IgD-negative memory B cell (primary cell): ENCODE measurements around the gene CYP3A4. TPM values are rescaled to one million over a fixed set of nuclear protein-coding genes. Genes with fewer than 3 reads are reported as not detected.
"Not testable (repeated sequence)": the region's sequence is repeated elsewhere in the genome, so short reads cannot be mapped to it uniquely, and the experiment has no call there.

Experiments
- H3K27ac Mint-ChIP-seq, 3 donors: one replicate each; pipeline ENCODE4 v1.8.0; 2020 to 2022; ENCODE audit warnings: mild to moderate bottlenecking in 3 of 3, mixed read lengths in 3 of 3, moderate library complexity in 1 of 3
- H3K27me3 Mint-ChIP-seq: one replicate; pipeline ENCODE4 v1.8.0; 2021; ENCODE audit warnings: mixed read lengths
- H3K36me3 Mint-ChIP-seq: one replicate; pipeline ENCODE4 v1.8.0; 2020; ENCODE audit warnings: mild to moderate bottlenecking, mixed read lengths
- H3K4me1 Mint-ChIP-seq, 3 donors: one replicate each; pipeline ENCODE4 v1.8.0; 2020 to 2022; ENCODE audit warnings: mixed read lengths in 3 of 3, mild to moderate bottlenecking in 1 of 3
- H3K4me3 Mint-ChIP-seq, 4 donors: one replicate each; pipeline ENCODE4 v1.8.0; 2020 to 2022; ENCODE audit warnings: mild to moderate bottlenecking in 4 of 4, mixed read lengths in 4 of 4, moderate library complexity in 3 of 4
- H3K9me3 Mint-ChIP-seq, 3 donors: one replicate each; pipeline ENCODE4 v1.8.0; 2020 to 2021; ENCODE audit warnings: mixed read lengths in 3 of 3, mild to moderate bottlenecking in 1 of 3
- polyA plus RNA-seq: library from polyadenylated mRNA; unstranded; fragments of 300-500 nt; fragmentation: Illumina TruSeq; gene quantifications from one replicate; pipeline ENCODE4 v1.2.3, GENCODE V29; 2021

Gene CYP3A4
- polyA plus RNA-seq, 1 donor from 2014 or later: not detected

GRCh38 chr7:99731638-99732374 lies 52.2 kb downstream of the CYP3A4 start:
- H3K27me3 Mint-ChIP-seq: peaks cover 5% of the 10 kb centered on the region
- H3K9me3 Mint-ChIP-seq: peaks cover 0 to 1% (median 0%) of the 10 kb centered on the region in 3 donors
- H3K36me3 Mint-ChIP-seq: no peaks in the 10 kb centered on the region
- H3K27ac Mint-ChIP-seq: no peak overlapping the region
- H3K4me3 Mint-ChIP-seq: no peak overlapping the region
- H3K4me1 Mint-ChIP-seq: peaks cover 0 to 1% (median 0%) of the 10 kb centered on the region in 3 donors

GRCh38 chr7:99730992-99731391 lies 53.0 kb downstream of the CYP3A4 start:
- Mint-ChIP-seq H3K27me3 (peaks cover 3% of the 10 kb centered on the region), H3K4me3 (no peak overlapping the region), H3K4me1 (peaks cover 0 to 1% (median 0%) of the 10 kb centered on the region in 3 donors)

GRCh38 chr7:99730238-99730810 lies 53.7 kb downstream of the CYP3A4 start:
- peaks cover 0 to 1% (median 0%) of the 10 kb centered on the region in 3 donors for H3K9me3 Mint-ChIP-seq
- H3K27me3 Mint-ChIP-seq: peaks cover 2% of the 10 kb centered on the region
- no peak overlapping the region for H3K27ac Mint-ChIP-seq
- no peaks in the 10 kb centered on the region for H3K36me3 Mint-ChIP-seq
- peaks cover 0 to 1% (median 0%) of the 10 kb centered on the region in 3 donors for H3K4me1 Mint-ChIP-seq
- no peak overlapping the region for H3K4me3 Mint-ChIP-seq

More at GRCh38 chr7:99730992-99731391, 53.0 kb downstream of the CYP3A4 start:
- peaks cover 0 to 1% (median 0%) of the 10 kb centered on the region in 3 donors for H3K9me3 Mint-ChIP-seq
- no peak overlapping the region for H3K27ac Mint-ChIP-seq
- H3K36me3 Mint-ChIP-seq: no peaks in the 10 kb centered on the region

- H3K4me3 Mint-ChIP-seq: no peak overlapping the region
- peaks cover 2% of the 10 kb centered on the region for H3K27me3 Mint-ChIP-seq
- H3K27ac Mint-ChIP-seq: no peak overlapping the region
- H3K9me3 Mint-ChIP-seq: peaks cover 0 to 1% (median 0%) of the 10 kb centered on the region in 3 donors
- no peaks in the 10 kb centered on the region for H3K36me3 Mint-ChIP-seq
- peaks cover 0 to 1% (median 0%) of the 10 kb centered on the region in 3 donors for H3K4me1 Mint-ChIP-seq
These were observed 54.3 kb downstream of the CYP3A4 start for GRCh38 chr7:99729486-99730237.

GRCh38 chr7:99728615-99729014 lies 55.4 kb downstream of the CYP3A4 start:
- Mint-ChIP-seq H3K4me1 (peaks cover 0 to under 1% (median 0%) of the 10 kb centered on the region in 3 donors), H3K27me3 (peaks cover 2% of the 10 kb centered on the region), H3K4me3 (no peak overlapping the region), H3K27ac (no peak overlapping the region), H3K36me3 (no peaks in the 10 kb centered on the region), H3K9me3 (peaks cover 0 to 1% (median 0%) of the 10 kb centered on the region in 3 donors)

GRCh38 chr7:99723201-99723600 lies 60.8 kb downstream of the CYP3A4 start:
- not testable (repeated sequence) for H3K36me3 Mint-ChIP-seq, H3K4me1 Mint-ChIP-seq, H3K4me3 Mint-ChIP-seq, H3K9me3 Mint-ChIP-seq, H3K27ac Mint-ChIP-seq, H3K27me3 Mint-ChIP-seq

DNA sequence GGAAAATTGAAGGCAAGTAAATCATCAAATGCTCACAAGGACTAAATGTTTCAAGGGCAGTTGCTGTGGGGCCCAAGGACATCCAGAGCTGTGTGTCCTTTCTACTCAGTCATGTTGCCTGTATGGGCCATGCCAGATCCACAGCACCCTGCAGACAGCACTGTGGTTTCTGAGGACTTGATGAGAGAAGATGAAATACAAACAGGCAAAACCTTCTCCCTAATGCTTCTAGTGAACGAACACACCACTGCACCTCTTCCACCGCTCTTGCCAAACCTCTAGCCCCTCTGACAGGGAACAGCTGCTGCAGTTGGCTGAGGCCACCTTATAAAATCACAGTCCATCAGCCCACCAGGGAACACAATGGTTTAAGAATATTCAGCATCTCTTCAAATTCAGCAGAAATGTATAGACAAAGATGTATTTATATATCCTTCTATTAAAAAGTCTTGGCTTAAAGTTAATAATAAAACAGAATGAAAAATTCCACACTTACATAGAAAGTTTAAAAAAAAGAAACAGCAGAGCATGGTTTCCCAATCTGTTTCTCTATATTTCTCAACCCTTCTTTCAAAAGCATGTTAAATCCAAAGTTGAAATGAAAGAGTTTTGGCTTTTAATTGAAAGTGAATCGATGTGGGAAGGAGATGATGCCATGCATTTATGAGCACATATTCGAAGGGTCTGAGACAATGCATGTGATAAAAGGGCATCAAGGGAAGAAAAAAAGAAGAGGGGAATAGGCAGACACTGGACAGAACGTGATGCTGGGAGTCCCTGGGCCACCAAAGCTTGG lies 63.0 kb downstream of the CYP3A4 start:
- Mint-ChIP-seq H3K27ac (no peak overlapping the region), H3K4me3 (no peak overlapping the region)

GRCh38 chr7:99719996-99720769 lies 63.8 kb downstream of the CYP3A4 start:
- no peak overlapping the region for H3K4me3 Mint-ChIP-seq
- peaks cover 4% of the 10 kb centered on the region for H3K27me3 Mint-ChIP-seq
- peaks cover 4% of the 10 kb centered on the region for H3K36me3 Mint-ChIP-seq
- no peaks in the 10 kb centered on the region for H3K4me1 Mint-ChIP-seq
- H3K9me3 Mint-ChIP-seq: peaks cover 0 to 10% (median 1%) of the 10 kb centered on the region in 3 donors
- no peak overlapping the region for H3K27ac Mint-ChIP-seq

More for the DNA sequence above, 63.0 kb downstream of the CYP3A4 start:
- Mint-ChIP-seq H3K36me3 (peaks cover 4% of the 10 kb centered on the region), H3K4me1 (no peaks in the 10 kb centered on the region), H3K9me3 (peaks cover 0 to 10% (median 1%) of the 10 kb centered on the region in 3 donors), H3K27me3 (peaks cover 4% of the 10 kb centered on the region)

DNA sequence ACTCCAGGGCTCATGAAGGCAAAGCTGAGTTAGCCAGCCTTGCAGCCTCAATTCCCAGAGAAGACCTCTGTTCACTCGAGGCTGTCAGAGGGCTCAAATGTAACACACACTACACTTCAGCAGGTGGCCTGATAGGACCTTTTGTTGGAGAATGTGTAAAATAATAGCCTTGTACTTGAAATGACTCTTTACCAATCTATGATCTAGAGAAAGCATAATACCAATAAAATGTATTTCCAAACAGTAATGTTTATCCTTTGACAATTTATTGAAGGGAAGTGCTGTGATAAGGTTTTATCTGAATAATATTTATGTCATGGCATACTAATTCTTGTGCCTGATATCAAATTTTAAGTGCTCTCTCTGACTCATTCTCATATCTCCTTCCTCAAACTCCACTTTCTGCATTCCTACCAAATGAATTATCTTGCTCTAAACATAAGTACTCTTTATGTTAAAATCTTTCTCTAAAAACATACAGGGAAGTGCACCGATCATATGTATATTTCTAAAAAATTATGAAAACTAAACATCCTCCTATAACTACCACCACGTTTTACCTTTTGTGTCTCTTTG lies 69.9 kb downstream of the CYP3A4 start:
- Mint-ChIP-seq H3K36me3 (peaks cover 10% of the 10 kb centered on the region), H3K27ac (no peak overlapping the region), H3K4me3 (no peak overlapping the region), H3K9me3 (peaks cover 1 to 16% (median 4%) of the 10 kb centered on the region in 3 donors), H3K27me3 (peaks cover 1% of the 10 kb centered on the region), H3K4me1 (no peaks in the 10 kb centered on the region)

DNA sequence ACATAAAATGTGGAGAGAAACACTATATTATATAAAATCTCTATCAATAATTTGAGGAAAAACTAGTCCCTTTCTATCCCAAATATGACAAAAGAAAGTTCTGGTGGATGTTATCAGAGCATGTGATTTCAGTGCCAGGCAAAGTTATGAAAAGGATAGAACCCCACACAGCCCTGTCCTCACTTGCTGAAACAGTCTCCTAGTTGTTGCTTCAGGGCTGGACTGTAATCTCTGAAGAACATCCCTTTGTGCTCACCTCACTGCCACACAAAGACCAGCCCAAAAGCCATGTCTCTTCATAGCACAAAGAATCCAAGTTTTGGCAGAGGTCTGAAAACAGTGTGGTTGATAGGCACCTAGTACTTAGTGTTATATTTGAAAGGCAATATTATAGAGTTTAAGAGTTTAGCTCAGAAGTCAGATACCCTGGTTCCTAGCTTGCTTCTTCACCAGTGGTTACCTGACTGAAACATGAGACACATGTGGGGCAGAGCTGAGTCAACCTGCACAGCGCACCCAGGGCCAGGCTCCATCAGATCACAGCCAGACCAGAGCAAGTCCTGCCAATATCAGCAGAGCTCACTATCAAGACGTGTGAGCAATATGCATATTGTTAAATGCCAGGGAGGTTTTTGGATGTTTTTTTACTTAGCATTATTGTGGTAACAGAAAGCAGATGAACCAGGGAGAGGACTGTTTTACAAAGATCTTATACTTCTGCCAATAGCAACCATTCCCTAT lies 74.0 kb downstream of the CYP3A4 start:
- H3K36me3 Mint-ChIP-seq: peaks cover 12% of the 10 kb centered on the region
- H3K9me3 Mint-ChIP-seq: peaks cover 0 to 5% (median 4%) of the 10 kb centered on the region in 3 donors
- H3K27me3 Mint-ChIP-seq: no peaks in the 10 kb centered on the region
- H3K27ac Mint-ChIP-seq: no peak overlapping the region
- H3K4me3 Mint-ChIP-seq: no peak overlapping the region
- no peaks in the 10 kb centered on the region for H3K4me1 Mint-ChIP-seq

DNA sequence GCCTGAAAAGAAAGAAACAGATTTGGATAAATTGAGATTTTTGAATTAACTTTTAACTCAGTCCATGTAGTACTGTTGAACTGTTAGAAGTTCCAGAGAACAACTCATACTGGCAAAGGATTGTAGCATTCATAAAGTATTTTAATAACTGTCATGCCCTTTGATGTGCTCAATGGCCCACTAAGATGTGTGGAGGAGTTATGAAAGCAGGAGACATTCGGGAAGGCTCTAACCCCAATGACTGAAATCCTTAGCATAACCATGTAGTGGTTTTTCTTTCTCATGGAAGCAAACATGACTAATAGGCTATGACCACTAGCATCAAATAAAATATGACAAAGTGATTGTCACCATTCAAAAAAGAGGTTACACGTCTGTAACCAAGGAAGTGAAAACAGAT lies 74.7 kb downstream of the CYP3A4 start:
- H3K36me3 Mint-ChIP-seq: peaks cover 10% of the 10 kb centered on the region
- no peaks in the 10 kb centered on the region for H3K27me3 Mint-ChIP-seq
- H3K9me3 Mint-ChIP-seq: peaks cover 0 to 2% (median 0%) of the 10 kb centered on the region in 3 donors
- no peaks in the 10 kb centered on the region for H3K4me1 Mint-ChIP-seq
- H3K27ac Mint-ChIP-seq: no peak overlapping the region
- no peak overlapping the region for H3K4me3 Mint-ChIP-seq

DNA sequence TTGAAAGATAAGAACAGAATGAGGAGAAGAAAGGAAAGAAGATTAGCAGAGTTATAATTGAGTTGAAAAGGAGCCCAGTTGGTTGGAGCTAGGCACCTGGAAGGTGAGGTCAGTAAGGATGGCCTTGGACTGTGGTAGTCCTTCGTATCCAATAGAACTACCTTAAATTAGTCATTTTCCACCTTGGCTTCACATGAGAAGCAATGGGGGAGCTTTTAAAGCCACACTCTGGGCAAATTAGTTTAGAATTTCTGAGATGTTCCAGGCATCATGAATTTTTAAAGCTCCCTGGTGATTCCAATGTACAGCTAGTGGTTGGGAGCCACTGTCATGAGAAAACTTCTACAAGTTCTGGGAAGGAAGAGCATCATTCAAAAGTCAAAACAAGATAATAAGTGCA lies 76.9 kb downstream of the CYP3A4 start:
- H3K9me3 Mint-ChIP-seq: no peaks in the 10 kb centered on the region
- no peaks in the 10 kb centered on the region for H3K4me1 Mint-ChIP-seq
- H3K36me3 Mint-ChIP-seq: peaks cover 9% of the 10 kb centered on the region
- no peak overlapping the region for H3K4me3 Mint-ChIP-seq
- H3K27me3 Mint-ChIP-seq: peaks cover 6% of the 10 kb centered on the region
- H3K27ac Mint-ChIP-seq: no peak overlapping the region
